ENCODE data around the gene CIAO2A.

GRCh38 chr15:64029633-64030032 lies 64.0 kb downstream of the CIAO2A start:
- no peak for TF ChIP-seq CTCF (IDR thresholded peaks at IDR 0.05)
- TF ChIP-seq POLR2AphosphoS5 (IDR thresholded peaks at IDR 0.05) = no peak
